Measurements from ENCODE around the gene EDN1. TPM values are rescaled to one million over a fixed set of nuclear protein-coding genes. Genes with fewer than 3 reads are reported as not detected.
A peak's percentile ranks its signal among the peaks of the same experiment; 100 is the strongest.
"Not testable (repeated sequence)": the region's sequence is repeated elsewhere in the genome, so short reads cannot be mapped to it uniquely, and the experiment has no call there.

The EDN1 gene
- total RNA-seq, 1 donor from 2014 or later: 0.29 TPM

DNA sequence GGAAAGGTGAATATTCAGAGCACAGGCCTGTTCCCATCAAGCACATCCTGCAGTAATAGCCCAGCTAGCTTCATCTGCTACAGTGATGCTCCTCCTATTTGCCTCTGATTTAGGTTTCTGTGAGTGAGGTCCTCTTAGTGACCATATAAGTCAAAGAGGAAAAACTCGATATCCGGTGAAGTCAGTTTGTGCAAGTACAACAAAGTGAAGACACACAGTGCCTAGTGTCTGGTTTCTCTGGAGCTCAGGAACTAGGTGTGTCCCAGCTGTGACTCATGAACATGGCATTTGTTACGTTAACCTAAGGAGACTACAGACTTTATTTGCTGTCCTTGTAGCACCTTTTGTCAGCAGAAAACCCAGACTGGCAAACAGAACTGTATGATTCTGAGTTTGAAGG lies 33.9 kb downstream of the EDN1 start:
- peak; percentile 24 for DNase-seq (ENCODE audit: low read depth)

DNA sequence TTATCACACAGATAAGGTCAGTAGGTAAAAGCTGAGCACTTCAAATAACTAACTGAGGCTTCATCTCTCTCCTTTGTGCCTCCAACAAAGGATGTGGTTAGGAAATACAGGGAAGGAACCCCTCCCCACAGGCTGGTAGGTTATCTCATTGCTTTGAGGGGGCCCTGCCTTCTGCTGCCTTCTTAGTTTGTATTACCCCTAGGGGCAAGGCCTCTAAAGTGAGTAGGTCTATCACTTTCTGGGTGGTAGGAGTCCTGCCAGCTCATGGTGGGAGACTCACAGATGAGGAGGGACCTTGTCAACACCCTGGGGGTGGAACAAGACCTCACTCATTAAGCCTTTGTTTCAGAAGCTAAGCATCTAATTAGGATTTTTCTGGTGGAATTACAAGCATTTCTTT lies 34.6 kb downstream of the EDN1 start:
- DNase-seq (ENCODE audit: low read depth): no peak

DNA sequence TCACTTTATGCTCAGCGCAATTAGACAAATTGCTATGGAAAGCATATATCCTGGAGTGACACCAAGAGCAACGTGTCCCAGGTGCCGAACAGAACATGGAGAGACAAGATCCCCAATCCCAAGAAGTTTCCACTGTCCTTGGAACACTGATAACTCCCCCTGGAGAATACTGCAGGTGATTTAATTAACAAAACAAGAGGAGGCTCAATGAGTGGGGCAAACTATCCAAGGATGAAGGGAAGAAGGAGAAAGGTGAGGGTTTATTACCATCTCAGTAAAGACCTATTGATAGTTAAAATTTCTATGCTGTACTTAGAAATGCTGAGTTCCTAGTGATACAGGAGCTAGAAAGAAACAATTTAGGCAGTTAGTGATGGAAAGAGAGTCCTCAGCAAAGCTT lies 35.7 kb downstream of the EDN1 start:
- DNase-seq (ENCODE audit: low read depth): no peak

DNA sequence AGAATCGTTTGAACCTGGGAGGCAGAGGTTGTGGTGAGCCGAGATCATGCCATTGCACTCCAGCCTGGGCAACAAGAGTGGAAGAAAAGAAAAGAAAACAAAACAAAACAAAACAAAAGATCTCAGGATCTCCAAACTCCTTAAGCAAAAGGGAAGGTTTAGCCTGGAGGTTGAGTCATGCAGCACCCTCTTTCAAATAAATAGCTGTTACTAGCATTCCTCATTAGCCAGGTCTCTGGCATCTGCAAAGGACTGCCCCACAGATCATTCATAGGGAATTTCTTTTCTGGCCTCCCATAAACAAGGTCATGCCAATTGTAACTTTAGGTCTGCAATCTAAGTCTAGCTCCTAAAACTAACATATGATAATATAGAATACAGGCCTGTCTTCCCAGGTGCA lies 37.2 kb downstream of the EDN1 start:
- no peak for DNase-seq (ENCODE audit: low read depth)

DNA sequence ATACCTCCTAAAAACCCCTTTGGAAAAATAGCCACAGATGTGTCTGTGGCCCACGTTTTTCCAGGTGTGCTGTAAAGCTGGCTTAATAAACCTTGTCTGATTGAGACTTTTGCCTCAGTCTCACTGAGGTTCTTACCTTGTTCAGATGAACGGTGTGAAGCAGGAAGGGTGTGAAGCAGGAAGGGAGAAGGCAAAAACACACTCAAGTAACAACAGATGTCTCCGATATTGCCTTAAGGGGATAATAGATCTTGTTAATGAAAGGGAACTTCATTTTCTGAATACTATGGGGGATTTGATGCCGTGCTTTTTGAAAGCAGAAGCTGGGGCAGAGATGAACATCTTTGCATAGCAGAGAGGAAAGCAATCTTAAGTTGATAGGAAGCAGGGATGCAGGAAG lies 37.8 kb downstream of the EDN1 start:
- DNase-seq (ENCODE audit: low read depth): no peak

DNA sequence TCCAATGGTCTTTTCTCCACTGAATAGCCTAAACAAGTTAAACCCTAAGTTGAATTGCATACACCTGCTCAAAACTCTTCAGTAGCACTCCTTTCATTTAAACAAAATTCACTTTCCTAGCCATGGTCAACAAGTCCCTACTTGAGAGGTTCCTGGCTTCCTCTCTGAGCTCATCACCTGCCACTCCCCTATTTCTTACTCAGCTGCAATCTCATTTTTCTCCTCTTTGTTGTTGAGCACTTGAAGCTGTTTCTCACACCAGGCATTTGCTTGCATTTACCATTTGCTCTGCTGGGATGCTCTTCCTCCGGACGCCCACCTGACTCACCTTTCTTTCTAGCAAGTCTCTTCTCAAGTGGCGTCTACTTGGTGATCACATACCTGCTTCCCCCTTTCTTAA lies 38.5 kb downstream of the EDN1 start:
- DNase-seq (ENCODE audit: low read depth): no peak

DNA sequence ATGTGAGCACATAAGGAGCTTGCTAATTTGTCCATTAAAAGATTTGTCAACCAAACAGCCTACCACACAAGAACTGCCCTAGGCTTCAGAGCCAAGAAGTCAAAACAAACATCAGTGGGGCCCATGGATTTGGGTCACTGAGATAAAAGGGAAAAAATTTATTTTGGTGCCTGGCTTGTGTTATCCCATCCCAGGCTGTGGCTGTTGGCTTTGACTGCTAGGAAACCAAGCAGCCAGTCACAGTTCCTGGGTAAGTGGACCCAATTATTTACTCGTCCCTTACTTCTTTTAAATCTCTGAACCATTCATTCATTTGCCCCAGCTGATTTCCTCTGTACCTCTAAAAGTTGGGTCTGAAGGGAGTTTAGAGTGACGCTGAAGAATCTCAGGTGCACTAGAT lies 41.3 kb downstream of the EDN1 start:
- DNase-seq (ENCODE audit: low read depth): no peak

DNA sequence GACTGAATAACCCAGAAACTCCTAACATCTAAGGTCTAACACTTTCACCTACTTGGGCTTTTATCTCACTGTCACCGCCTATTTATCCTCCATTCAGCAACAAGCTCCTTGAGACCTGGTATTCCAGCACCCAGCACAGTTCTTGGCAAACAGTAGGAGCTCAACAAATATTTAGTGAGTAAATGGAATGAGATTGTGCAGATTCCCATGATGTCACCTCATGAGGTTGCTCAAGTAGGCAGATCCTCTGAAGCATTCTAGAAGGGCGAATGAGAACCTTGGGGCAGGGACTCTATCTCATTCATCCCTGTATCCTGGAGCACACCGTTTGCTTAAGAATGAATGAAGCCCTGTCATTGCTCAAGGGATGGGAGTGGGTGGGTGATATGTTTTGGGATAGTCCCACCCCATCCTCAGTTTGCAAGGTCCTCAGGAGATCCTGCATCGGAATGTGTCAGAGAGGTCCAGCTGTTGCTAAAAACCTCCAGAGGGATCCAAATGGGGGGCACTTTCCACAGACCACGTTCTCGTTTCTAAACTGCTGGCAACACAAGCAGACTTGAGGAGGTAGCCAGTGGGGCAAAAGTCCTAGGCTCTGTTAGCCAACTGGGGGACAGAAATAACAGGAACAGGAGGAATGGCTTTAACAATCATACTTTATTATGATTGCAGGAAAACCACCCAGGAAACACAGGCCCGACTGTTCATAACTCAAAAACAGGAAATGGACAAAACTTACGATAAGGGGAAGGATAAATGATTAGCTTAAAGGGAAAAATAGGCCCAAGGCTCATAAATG lies 42.0 kb downstream of the EDN1 start:
- DNase-seq (ENCODE audit: low read depth): no peak

DNA sequence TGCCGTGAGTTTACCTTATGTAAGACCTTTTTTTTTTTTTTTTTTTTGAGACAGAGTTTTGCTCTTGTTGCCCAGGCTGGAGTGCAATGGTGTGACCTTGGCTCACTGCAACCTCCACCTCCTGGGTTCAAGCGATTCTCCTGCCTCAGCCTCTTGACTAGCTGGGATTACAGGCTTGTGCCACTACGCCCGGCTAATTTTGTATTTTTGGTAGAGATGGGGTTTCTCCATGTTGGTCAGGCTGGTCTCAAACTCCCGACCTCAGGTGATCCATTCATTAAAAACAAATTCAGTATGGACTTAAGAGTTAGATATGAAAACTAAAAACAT lies 42.6 kb downstream of the EDN1 start:
- DNase-seq (ENCODE audit: low read depth): not testable (repeated sequence)

DNA sequence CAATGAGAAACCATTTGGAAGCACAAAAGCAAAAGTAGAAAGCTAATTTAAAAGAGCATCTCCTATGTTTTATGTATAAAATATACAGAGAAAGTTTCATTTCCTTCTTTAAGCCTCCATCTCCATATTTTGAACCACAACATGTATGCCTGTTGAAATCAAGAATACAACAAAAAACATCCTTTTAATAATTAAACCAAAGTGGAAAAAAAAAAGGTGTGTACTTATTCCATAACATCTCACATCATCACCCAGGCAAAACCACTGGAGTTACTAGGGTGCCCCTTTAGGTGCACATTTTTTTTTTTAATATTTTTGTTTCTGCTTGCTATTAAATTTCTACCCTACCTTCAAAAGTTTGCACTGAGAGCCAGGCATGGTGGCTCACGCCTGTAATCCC lies 43.0 kb downstream of the EDN1 start:
- no peak for DNase-seq (ENCODE audit: low read depth)

DNA sequence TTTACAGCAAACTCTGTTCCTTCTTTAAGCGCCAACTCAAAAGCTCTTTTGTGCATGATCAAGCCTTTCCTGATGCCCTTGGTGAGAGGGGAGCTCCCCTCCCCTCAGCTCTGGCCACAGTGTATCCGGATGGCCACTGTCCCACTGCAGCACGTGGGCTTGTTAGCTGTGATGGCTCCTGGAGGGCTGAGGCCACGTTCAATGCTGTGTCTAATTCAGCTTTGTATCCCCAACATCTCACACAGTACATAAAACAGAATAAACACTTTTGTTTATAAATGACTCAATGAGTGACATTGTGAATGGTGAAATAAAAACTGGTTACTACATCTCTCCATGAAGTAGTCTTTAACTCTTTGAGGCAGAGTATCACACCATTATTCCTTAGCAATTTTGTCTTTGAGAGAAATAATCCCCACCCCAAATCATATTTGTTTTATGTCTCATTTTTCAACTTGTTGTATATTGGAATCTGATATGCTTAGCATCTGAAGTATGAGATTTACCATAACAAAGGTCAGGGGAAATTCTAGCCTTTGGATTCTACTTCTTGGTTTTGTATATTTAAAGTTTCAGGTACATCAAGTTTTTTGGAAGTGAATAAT lies 44.5 kb downstream of the EDN1 start:
- DNase-seq (ENCODE audit: low read depth): no peak

DNA sequence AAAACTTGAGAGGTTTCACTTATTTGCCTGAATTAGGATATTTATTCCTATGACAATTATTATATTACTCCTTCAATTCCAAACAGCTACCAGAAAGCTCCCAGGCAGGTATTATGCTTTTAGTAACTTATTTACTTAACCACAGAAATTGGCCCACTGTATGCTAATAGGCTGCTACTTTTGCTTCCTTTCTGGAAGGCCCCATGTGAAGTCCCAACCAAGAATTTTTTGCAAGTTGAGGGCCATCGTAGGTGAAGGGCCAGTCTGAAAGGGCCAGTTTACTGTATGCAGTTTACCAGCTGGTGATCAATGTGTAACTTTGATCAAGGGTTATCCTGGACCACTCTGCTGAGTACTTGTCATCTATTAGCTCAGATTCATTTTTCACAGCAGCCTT lies 45.0 kb downstream of the EDN1 start:
- DNase-seq (ENCODE audit: low read depth): no peak

DNA sequence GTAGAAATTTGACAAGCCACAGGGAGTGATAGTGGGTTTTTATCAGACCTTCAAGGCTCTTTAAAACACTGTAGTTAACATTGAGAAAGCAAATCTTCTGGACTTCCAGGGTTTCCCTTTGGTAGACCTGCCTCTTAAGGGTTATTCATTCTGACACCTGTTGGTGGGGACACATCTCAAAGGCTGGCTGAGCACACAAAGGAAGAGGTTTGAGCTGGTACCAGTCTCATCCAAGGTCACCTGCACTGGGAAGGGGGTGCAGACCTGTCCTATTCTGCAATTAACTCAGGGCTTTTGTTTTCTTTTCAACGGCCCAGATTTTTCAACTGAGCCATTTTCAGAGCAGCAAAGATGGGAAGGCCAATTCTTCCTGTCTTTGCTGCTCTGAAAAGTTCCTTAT lies 45.6 kb downstream of the EDN1 start:
- DNase-seq (ENCODE audit: low read depth): no peak

DNA sequence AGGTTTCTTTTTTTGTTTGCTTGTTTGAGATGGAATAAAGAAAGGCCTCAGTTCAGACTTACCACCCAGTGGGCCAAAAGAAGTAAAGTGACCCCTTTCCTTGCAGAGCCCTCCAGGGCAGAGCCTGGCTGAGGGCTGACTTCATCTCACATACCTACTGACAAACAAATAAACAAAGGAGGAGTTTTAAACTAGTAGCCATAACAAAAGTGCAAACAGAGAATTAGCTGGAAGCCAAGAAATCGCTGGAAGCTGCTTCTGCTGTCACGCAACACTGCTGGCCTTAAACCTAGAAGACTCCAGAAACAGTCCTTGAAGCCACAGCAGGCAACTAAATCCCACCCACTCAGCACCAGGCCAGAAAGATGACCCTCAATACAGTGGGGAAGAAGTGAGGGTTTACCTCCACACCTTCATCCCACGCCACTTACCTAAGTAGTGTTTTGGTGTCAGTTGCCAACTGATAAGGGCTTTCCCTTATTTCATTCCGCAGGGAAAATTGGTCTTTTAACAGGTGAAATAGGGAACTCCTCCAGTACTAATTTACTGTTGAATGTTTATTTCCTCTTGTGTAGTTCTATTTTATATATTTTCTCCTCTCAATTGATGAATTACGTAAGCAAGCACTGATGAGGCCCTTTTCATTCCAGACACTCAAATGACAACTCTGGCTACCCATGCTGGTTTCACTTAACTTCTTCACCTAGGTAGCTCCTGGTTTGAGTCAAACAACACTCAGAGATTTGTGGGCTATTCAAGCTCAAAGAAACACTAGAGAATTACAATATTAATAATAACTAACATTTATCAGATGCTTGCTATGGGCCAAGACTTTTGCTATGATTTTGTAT lies 46.2 kb downstream of the EDN1 start:
- DNase-seq (ENCODE audit: low read depth): no peak

DNA sequence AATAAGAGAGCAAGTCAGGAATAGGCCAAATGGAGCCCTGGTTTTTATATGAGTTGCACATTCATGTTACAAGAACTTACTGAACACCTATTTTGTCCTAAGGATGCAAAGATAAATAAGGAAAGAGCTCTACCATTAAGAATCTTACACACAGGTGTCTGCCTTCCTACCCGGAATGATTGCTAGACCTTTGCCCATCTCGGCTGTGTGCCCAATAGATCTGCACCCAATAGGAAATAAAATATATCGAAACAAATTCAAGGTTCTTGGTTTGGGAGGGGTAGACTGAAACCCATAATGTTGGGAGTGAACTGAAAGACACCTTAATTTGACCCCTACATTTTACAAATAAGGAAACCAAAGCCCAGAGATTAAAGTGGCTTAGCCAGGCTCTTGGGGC lies 48.9 kb downstream of the EDN1 start:
- DNase-seq (ENCODE audit: low read depth): no peak

DNA sequence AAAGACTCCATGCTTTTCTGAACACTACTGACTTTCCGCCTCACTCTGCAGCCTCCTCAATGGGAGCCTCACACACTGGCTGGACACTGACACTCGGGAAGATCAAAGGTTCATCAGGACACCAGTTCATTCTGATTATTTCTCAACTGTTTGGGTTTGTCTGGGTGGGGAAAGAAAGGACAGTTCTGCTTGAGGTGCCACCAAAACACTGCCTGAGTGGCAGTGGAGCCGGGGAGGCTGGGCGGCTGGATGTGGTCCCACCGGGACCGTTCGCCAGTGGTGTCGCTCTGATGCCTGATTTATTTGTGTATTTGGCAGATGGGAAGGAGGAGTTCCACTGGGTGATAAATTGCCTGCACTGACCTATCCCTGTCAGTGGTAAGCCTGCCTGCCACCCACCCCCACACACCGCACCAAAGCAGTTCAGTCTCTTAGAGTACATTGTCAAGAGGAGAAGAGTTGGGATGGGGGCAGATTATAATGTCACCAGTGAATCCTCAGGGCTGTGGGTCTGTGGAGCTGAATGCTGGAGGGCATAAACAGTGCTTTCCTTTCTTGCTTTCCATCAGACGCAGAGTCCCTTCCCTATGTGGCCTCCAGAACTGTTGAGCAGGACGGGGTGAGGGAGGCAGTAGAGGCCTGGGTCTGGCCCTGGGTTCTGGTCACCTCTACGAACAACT lies 49.8 kb downstream of the EDN1 start:
- DNase-seq (ENCODE audit: low read depth): no peak

DNA sequence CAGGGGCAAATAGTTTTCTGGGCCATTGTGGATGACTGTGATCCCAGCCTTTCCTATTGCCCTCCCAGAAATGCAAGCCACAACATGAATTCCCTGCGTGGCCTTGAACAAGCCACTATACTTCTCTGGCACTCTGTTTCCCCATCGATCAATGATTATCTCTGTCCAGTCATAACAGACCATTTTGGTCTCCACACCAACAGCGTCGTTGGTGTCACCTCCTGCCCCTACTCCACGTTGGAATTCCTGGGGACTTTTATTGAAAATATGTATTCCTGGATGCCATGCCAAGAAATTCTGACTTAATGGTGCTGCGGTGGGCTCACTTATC lies 50.3 kb downstream of the EDN1 start:
- no peak for DNase-seq (ENCODE audit: low read depth)

DNA sequence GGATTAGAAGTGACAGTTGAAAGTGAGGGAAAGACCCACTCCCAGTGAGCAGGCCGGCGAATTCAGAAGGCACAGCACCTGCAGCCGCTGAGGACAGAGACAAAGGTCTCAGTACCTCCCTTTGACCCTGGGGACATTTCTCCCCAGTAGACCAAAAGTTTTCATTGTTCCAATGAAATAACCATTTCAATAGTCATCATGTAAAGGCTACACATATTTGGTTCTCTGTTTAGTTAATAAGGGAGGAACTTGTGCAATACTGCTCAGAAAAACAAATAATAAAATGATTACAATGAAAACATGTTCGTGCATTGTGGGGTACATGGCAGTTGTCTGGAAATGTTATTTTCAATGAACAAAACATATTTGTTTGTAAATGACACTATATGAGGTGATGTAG lies 52.5 kb downstream of the EDN1 start:
- no peak for DNase-seq (ENCODE audit: low read depth)

DNA sequence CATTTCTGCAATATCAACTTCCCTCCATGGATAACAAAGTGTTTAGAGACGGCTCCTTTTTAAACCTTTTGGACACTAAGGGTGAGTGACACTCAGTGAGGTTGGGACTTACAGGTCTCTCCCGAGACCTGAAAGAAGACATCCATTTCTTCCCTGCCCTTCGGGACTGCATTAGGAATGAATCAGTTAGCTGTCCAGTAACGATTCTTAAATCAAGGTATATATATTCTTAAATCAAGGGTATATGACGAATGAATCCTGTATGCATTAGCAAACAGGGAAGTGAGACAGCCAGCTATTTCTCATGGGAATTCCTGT lies 52.9 kb downstream of the EDN1 start:
- DNase-seq (ENCODE audit: low read depth): no peak

DNA sequence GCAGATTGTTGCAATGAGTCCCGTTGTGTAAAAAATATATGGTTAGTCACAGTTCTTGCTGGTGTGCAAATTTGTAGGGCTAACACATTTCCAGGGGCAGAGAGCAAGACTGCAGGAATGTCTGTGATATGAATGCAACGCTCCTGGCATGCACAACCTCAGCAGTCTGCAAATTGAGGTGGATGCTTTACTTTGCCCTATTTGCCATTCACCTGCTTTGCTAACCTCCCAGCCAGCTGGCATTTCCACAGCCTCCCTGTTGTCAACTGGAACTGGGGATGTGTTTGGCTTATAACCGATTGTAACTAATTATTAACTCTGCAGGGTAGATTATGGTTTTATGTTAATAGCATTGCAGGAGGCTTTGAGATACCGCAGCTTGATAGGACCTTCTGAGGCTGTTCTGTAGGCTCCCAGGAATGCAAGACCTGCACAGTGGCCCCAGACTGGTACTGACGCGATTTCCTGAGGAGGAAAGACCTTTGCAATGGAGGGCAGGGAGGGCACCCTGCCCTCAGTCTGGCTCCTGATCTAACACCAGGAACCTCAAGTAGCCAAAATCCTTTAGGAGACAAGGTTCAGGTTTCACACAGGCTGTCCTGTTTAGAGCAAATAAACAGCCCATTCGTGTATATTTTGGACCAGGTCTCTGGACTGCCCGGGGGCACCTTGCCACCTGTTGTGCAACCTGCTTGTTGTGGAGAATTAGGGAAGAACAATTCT lies 53.4 kb downstream of the EDN1 start:
- no peak for DNase-seq (ENCODE audit: low read depth)

DNA sequence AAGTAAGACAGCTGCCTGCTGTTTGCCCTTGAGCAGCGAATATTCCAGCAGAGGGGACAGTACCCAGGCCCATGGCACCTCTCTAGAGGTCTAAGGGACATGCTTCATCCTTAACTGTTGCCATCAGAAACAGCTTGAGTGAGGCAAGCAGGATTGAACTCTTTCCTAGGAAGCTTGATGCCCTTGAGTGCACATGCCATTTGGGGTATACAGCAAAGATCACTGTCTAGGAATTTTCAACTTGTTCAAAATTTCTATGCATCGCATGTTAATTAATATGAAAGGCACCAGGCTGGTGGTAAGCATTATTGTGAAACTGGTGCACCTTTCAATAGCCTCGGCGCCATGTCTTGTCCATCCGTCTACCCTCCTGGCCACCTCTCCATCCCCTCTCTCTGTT lies 54.1 kb downstream of the EDN1 start:
- no peak for DNase-seq (ENCODE audit: low read depth)
